K562 (cell line): ENCODE results near the gene TXLNB. TPM values are rescaled to one million over a fixed set of nuclear protein-coding genes. Genes with fewer than 3 reads are reported as not detected.

Experiments used
- BMI1 ChIP-seq: fragments of 150-350 bp; IDR thresholded peaks from 2 replicates; pipeline ENCODE4 v1.6.1; 2014; ENCODE audit warnings: low read length
- BRCA1 ChIP-seq, 2 experiments: fragments of 450-650 bp in 1 of 2; sonication (generic) in 1 of 2; formaldehyde crosslinking in 1 of 2; IDR thresholded peaks; 2 replicates each; pipeline versions ENCODE4 v1.5.0 to v1.6.1; 2017 to 2020; ENCODE audit warnings: mild to moderate bottlenecking in 1 of 2, missing genetic modification reagents in 1 of 2
- CBFA2T3 ChIP-seq: fragments of 450-650 bp; IDR thresholded peaks from 2 replicates; pipeline ENCODE4 v1.6.1; 2017
- CREM ChIP-seq: IDR thresholded peaks from 2 replicates; pipeline ENCODE4 v1.6.1; 2014; ENCODE audit warnings: antibody characterized with exemption, low read depth
- HNRNPH1 ChIP-seq: fragments of 200-400 bp; formaldehyde crosslinking; optimal IDR thresholded peaks from 2 replicates; pipeline ENCODE3; 2017; ENCODE audit warnings: low read depth, mild to moderate bottlenecking, low read length, moderate library complexity
- MCM5 ChIP-seq: fragments of 450-650 bp; IDR thresholded peaks from 2 replicates; pipeline ENCODE4 v1.6.1; 2016; ENCODE audit warnings: low read depth
- PHB ChIP-seq: fragments of 250-450 bp; sonication (Bioruptor Pico); IDR thresholded peaks from 2 replicates; pipeline ENCODE4 v1.5.0; 2021
- PURB ChIP-seq: sonication (generic); formaldehyde crosslinking; IDR thresholded peaks from 2 replicates; pipeline ENCODE4 v1.9.0; 2021; ENCODE audit warnings: low read depth, mild to moderate bottlenecking, missing genetic modification reagents
- PYGO2 ChIP-seq: fragments of 450-650 bp; IDR thresholded peaks from 2 replicates; pipeline ENCODE4 v1.6.1; 2016; ENCODE audit warnings: mild to moderate bottlenecking, missing genetic modification characterization, moderate library complexity, missing compliant biosample characterization
- RB1 ChIP-seq: fragments of 450-650 bp; IDR thresholded peaks from 2 replicates; pipeline ENCODE4 v1.6.1; 2017; ENCODE audit warnings: low read depth, mild to moderate bottlenecking
- RBBP5 ChIP-seq: fragments of 200-600 bp; sonication (generic); IDR thresholded peaks from 2 replicates; pipeline ENCODE4 v1.6.1; 2012; ENCODE audit warnings: borderline replicate concordance, mild to moderate bottlenecking, low read length, control low read depth, inconsistent platforms; ENCODE audit not compliant: insufficient read depth, poor library complexity, severe bottlenecking
- SMAD4 ChIP-seq: fragments of 250-450 bp; sonication (Bioruptor Pico); conservative IDR thresholded peaks from 2 replicates; pipeline ENCODE4 v1.8.0; 2021; ENCODE audit warnings: inconsistent platforms, mild to moderate bottlenecking, moderate library complexity
- STAT5B ChIP-seq: fragments of 250-450 bp; sonication (Bioruptor Pico); IDR thresholded peaks from 2 replicates; pipeline ENCODE4 v1.8.0; 2021; ENCODE audit warnings: mild to moderate bottlenecking, inconsistent platforms
- TAF9B ChIP-seq: fragments of 450-650 bp; IDR thresholded peaks from 2 replicates; pipeline ENCODE4 v1.6.1; 2018; ENCODE audit warnings: mild to moderate bottlenecking; ENCODE audit not compliant: partially characterized antibody
- TAL1 ChIP-seq: fragments of 450-650 bp; IDR thresholded peaks from 2 replicates; pipeline ENCODE4 v1.6.1; 2016; ENCODE audit warnings: mild to moderate bottlenecking
- ZBTB1 ChIP-seq: sonication (generic); formaldehyde crosslinking; IDR thresholded peaks from 2 replicates; pipeline ENCODE4 v1.8.1; 2023; ENCODE audit warnings: missing genetic modification reagents, low read depth, mild to moderate bottlenecking, borderline replicate concordance
- ZFX ChIP-seq: sonication (generic); formaldehyde crosslinking; IDR thresholded peaks from 2 replicates; pipeline ENCODE4 v1.8.0; 2022; ENCODE audit warnings: mild to moderate bottlenecking, missing genetic modification reagents, moderate library complexity
- ZNF184 ChIP-seq: sonication (generic); formaldehyde crosslinking; IDR thresholded peaks from 2 replicates; pipeline ENCODE4 v1.5.0; 2020; ENCODE audit warnings: missing genetic modification reagents
- ZNF766 ChIP-seq: fragments of 200-800 bp; sonication (Bioruptor generic); conservative IDR thresholded peaks from 2 replicates; pipeline ENCODE4 v1.6.1; 2016; ENCODE audit warnings: missing genetic modification characterization, missing compliant biosample characterization
- ZNF830 ChIP-seq: fragments of 250-450 bp; sonication (Bioruptor Pico); IDR thresholded peaks from 2 replicates; pipeline ENCODE4 v1.5.0; 2021; ENCODE audit warnings: mild to moderate bottlenecking
- polyA plus RNA-seq, 8 experiments: library from polyadenylated mRNA; depleted of rRNA in 4 of 8; stranded (reverse) in 5 of 8; unstranded in 3 of 8; fragments of >200 nt; fragmentation: Nextera tagmentation in 2 of 8; fragmentation: Illumina TruSeq in 1 of 8; extraction: Ambion mirVana in 2 of 8; extraction: Trizol in 1 of 8; gene quantifications; 2 replicates each; pipeline versions ENCODE4 v1.2.1 to v1.2.3, GENCODE V29; 2011 to 2014; ENCODE audit warnings: inconsistent platforms in 1 of 8, missing spikeins in 1 of 8
- total RNA-seq, 7 experiments: library from RNA; depleted of rRNA in 6 of 7; stranded (reverse); fragments of >200 nt in 6 of 7; fragmentation: Illumina TruSeq in 2 of 7; extraction: Trizol in 2 of 7; gene quantifications; 2 replicates each; pipeline versions ENCODE4 v1.2.1 to v1.2.3, GENCODE V29; 2011 to 2021; ENCODE audit warnings: low replicate concordance in 1 of 7
- TF ChIP-seq, protein P1 (sequence below), 2 experiments: fragments of 450-650 bp; IDR thresholded peaks; 2 replicates each; pipeline ENCODE4 v1.6.1; 2018; ENCODE audit warnings: mild to moderate bottlenecking in 2 of 2, low read depth in 1 of 2; ENCODE audit not compliant: partially characterized antibody in 2 of 2

The TXLNB gene
- total and polyA plus RNA-seq, 9 of the 15 experiments (the other 6 are each of a cell fraction or from before 2014, with no cell fraction given), result not detected

DNA sequence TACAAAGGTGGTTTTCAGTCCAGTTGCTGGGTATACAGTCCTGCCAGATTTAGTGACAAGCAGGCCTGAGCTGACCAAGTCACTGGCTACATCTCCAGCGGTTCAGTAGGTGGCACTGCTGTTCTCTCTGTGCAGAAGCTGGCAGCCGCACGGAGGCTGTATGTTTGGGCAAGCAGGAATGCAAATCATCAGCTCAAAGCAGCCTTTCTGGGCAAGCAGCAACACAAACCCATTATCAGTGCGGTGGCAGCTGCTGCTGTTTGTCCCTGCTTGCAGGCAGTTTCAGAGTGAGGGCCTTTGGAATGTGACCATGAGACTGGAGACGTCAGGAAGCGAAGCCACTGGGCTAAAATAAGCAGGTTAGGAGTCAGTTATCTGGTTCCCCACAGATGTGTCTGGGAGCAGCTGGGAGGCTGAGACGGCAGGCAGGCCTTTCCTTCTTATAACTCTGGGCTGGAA lies 72.5 kb downstream of the TXLNB start (continued):
- TF ChIP-seq PYGO2 (tag), result no peak
- no peak for TF ChIP-seq ZNF184
- no peak for TF ChIP-seq MCM5
- TF ChIP-seq TAF9B, result no peak
- no peak for TF ChIP-seq ZFX (CRISPR knock-in tag)
- no peak for TF ChIP-seq ZNF830 (CRISPR knock-in tag)
- TF ChIP-seq PURB (CRISPR knock-in tag), result no peak
- no peak; the same call in 1 of the 2 replicates for TF ChIP-seq ZNF766
- no peak for TF ChIP-seq ZBTB1 (CRISPR knock-in tag)
- TF ChIP-seq SMAD4, result peak; percentile 89
- TF ChIP-seq TAL1, result peak; percentile 73
- TF ChIP-seq PHB (CRISPR knock-in tag), result no peak
- TF ChIP-seq RB1, result no peak
- TF ChIP-seq RBBP5, result no peak
- TF ChIP-seq, protein P1, sequence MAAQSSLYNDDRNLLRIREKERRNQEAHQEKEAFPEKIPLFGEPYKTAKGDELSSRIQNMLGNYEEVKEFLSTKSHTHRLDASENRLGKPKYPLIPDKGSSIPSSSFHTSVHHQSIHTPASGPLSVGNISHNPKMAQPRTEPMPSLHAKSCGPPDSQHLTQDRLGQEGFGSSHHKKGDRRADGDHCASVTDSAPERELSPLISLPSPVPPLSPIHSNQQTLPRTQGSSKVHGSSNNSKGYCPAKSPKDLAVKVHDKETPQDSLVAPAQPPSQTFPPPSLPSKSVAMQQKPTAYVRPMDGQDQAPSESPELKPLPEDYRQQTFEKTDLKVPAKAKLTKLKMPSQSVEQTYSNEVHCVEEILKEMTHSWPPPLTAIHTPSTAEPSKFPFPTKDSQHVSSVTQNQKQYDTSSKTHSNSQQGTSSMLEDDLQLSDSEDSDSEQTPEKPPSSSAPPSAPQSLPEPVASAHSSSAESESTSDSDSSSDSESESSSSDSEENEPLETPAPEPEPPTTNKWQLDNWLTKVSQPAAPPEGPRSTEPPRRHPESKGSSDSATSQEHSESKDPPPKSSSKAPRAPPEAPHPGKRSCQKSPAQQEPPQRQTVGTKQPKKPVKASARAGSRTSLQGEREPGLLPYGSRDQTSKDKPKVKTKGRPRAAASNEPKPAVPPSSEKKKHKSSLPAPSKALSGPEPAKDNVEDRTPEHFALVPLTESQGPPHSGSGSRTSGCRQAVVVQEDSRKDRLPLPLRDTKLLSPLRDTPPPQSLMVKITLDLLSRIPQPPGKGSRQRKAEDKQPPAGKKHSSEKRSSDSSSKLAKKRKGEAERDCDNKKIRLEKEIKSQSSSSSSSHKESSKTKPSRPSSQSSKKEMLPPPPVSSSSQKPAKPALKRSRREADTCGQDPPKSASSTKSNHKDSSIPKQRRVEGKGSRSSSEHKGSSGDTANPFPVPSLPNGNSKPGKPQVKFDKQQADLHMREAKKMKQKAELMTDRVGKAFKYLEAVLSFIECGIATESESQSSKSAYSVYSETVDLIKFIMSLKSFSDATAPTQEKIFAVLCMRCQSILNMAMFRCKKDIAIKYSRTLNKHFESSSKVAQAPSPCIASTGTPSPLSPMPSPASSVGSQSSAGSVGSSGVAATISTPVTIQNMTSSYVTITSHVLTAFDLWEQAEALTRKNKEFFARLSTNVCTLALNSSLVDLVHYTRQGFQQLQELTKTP (IDR thresholded peaks at IDR 0.05; ENCODE audit: low read depth in 1 of 2, partially characterized antibody in 2 of 2), result no peak
- TF ChIP-seq STAT5B, result no peak
- no peak for TF ChIP-seq HNRNPH1
- peak; percentile 87 for TF ChIP-seq CBFA2T3
- TF ChIP-seq CREM, result no peak
- no peak for TF ChIP-seq BRCA1 (IDR thresholded peaks at IDR 0.05)
- no peak for TF ChIP-seq BRCA1 (CRISPR knock-in tag; IDR thresholded peaks at IDR 0.05)
- no peak for TF ChIP-seq BMI1
